K562 (cell line): ENCODE data around the gene SEPTIN8. TPM values are rescaled to one million over a fixed set of nuclear protein-coding genes. Genes with fewer than 3 reads are reported as not detected.
A peak's percentile ranks its signal among the peaks of the same experiment; 100 is the strongest.

Experiments used
- ATAC-seq: fragments of 200-7000 bp; cut with Tn5 transposase; 3 replicates; pipeline ENCODE4 v1.9.1; 2020; ENCODE audit warnings: moderate library complexity
- BruUV-seq: library from RNA; stranded (reverse); fragments of 400-500 nt; replicated peaks from 2 replicates; lab custom pipeline; 2021; lab: Mats Ljungman, UMichigan
- CTCF ChIA-PET: fragments of 300-600 bp; formaldehyde crosslinking; extraction: SDS; loops from one replicate; lab custom pipeline; 2021; ENCODE audit warnings: low intra/inter-chr PET ratio; lab: Yijun Ruan, JAX
- POLR2A ChIA-PET: fragments of 300-600, 350-650 bp; sonication (Branson Sonifier 250); formaldehyde crosslinking; extraction: SDS; loops from one replicate; lab custom pipeline; 2021; ENCODE audit warnings: antibody characterized with exemption, inconsistent platforms; lab: Yijun Ruan, JAX
- DNase-seq, 4 experiments: peaks; one replicate each; pipeline versions ENCODE4 v3.0.0 to v3.0.0-alpha.2; 2011 to 2018; ENCODE audit warnings: low spot score in 3 of 4, mixed read lengths in 3 of 4; ENCODE audit errors: extremely low read depth in 1 of 4
- FAIRE-seq: peaks from 2 replicates; lab custom pipeline; 2011; peaks lifted over from hg19 to GRCh38; lab: Jason Lieb, UNC
- H2AFZ ChIP-seq: 2 replicates; pipeline ENCODE4 v1.6.0; 2011; ENCODE audit warnings: low read depth, low read length, control low read depth, inconsistent platforms
- H3K27ac ChIP-seq: fragments of 200-600 bp; 3 replicates; pipeline ENCODE4 v1.8.0; 2011; ENCODE audit warnings: low read depth, mild to moderate bottlenecking, control low read depth, inconsistent platforms, low read length, moderate library complexity, mixed read lengths; ENCODE audit errors: extremely low read depth
- H3K27me3 ChIP-seq, 2 experiments: fragments of 300-600 bp in 1 of 2; 2 replicates in 1 of 2; 3 replicates in 1 of 2; pipeline versions ENCODE4 v1.6.0 to v1.8.0; 2011; ENCODE audit warnings: inconsistent platforms in 2 of 2, low read length in 2 of 2, mild to moderate bottlenecking in 1 of 2, mixed read lengths in 1 of 2, moderate library complexity in 1 of 2; ENCODE audit not compliant: control insufficient read depth in 2 of 2, insufficient read depth in 2 of 2
- H3K36me3 ChIP-seq: fragments of 300-600 bp; 3 replicates; pipeline ENCODE4 v1.8.0; 2011; ENCODE audit warnings: mild to moderate bottlenecking, low read length, inconsistent platforms; ENCODE audit not compliant: control insufficient read depth, insufficient read depth
- H3K4me1 ChIP-seq, 2 experiments: fragments of 200-600 bp in 1 of 2; replicated peaks in 1 of 2; 2 replicates in 1 of 2; 3 replicates in 1 of 2; pipeline versions ENCODE4 v1.5.1 to v1.8.0; 2011; ENCODE audit warnings: inconsistent platforms in 2 of 2, low read length in 2 of 2, mild to moderate bottlenecking in 1 of 2, mixed read lengths in 1 of 2, moderate library complexity in 1 of 2; ENCODE audit not compliant: control insufficient read depth in 2 of 2, insufficient read depth in 2 of 2
- H3K4me2 ChIP-seq: 2 replicates; pipeline ENCODE4 v1.6.1; 2011; ENCODE audit warnings: low read length, control low read depth, inconsistent platforms, mixed read lengths; ENCODE audit not compliant: insufficient read depth
- H3K4me3 ChIP-seq: fragments of 200-600 bp; sonication (generic), shearing (Covaris generic); 2 replicates; pipeline ENCODE4 v1.5.1; 2016; ENCODE audit warnings: control low read depth, inconsistent platforms
- H3K79me2 ChIP-seq: fragments of 200-600 bp; 3 replicates; pipeline ENCODE4 v1.8.0; 2011; ENCODE audit warnings: low read length, inconsistent platforms; ENCODE audit not compliant: control insufficient read depth, insufficient read depth
- H3K9ac ChIP-seq, 2 experiments: 2 replicates each; pipeline versions ENCODE4 v1.6.0 to v1.6.1; 2011; ENCODE audit warnings: low read depth in 2 of 2, low read length in 2 of 2, control low read depth in 1 of 2, inconsistent platforms in 1 of 2, mild to moderate bottlenecking in 1 of 2, mixed read lengths in 1 of 2; ENCODE audit not compliant: insufficient read depth in 1 of 2
- H3K9me1 ChIP-seq: one replicate; pipeline ENCODE4 v1.6.0; 2011; ENCODE audit warnings: inconsistent platforms, mild to moderate bottlenecking, low read length, moderate library complexity; ENCODE audit not compliant: control insufficient read depth, insufficient read depth
- H3K9me3 ChIP-seq: replicated peaks from 2 replicates; pipeline ENCODE4 v1.5.1; 2011; ENCODE audit warnings: low read depth, low read length, inconsistent platforms; ENCODE audit not compliant: control insufficient read depth, insufficient read depth
- H4K20me1 ChIP-seq: replicated peaks from 2 replicates; pipeline ENCODE4 v1.6.1; 2011; ENCODE audit warnings: low read length, inconsistent platforms, mixed read lengths; ENCODE audit not compliant: control insufficient read depth, insufficient read depth
- BCL6 ChIP-seq: fragments of 250-450 bp; sonication (Bioruptor Pico); IDR thresholded peaks from 2 replicates; pipeline ENCODE4 v1.4.0; 2020
- CCAR2 ChIP-seq: fragments of 200-400 bp; formaldehyde crosslinking; IDR thresholded peaks from 2 replicates; pipeline ENCODE4 v1.6.1; 2017; ENCODE audit warnings: mild to moderate bottlenecking, low read depth, low read length
- DNMT1 ChIP-seq: fragments of 450-650 bp; IDR thresholded peaks from 2 replicates; pipeline ENCODE4 v1.6.1; 2016; ENCODE audit warnings: antibody characterized with exemption, mild to moderate bottlenecking
- DPF2 ChIP-seq: fragments of 450-650 bp; IDR thresholded peaks from 2 replicates; pipeline ENCODE4 v1.6.1; 2016
- HOXB6 ChIP-seq: fragments of 250-450 bp; sonication (Bioruptor Pico); IDR thresholded peaks from 2 replicates; pipeline ENCODE4 v1.5.1; 2022; ENCODE audit warnings: mild to moderate bottlenecking, borderline replicate concordance
- MCM3 ChIP-seq: fragments of 450-650 bp; IDR thresholded peaks from 2 replicates; pipeline ENCODE4 v1.6.1; 2016
- RAD21 ChIP-seq, 2 experiments: fragments of 250-450 bp in 1 of 2; fragments of 450-650 bp in 1 of 2; sonication (Bioruptor Pico) in 1 of 2; formaldehyde crosslinking in 1 of 2; IDR thresholded peaks in 1 of 2; conservative IDR thresholded peaks in 1 of 2; 2 replicates each; pipeline versions ENCODE4 v1.4.0 to v1.8.0; 2020 to 2022; ENCODE audit warnings: mild to moderate bottlenecking in 2 of 2, moderate library complexity in 1 of 2
- REST ChIP-seq, 2 experiments: fragments of 450-650 bp; formaldehyde crosslinking in 1 of 2; IDR thresholded peaks; 2 replicates each; pipeline versions ENCODE4 v1.4.0 to v1.6.1; 2014 to 2020; ENCODE audit warnings: mild to moderate bottlenecking in 2 of 2, borderline replicate concordance in 1 of 2, low read depth in 1 of 2
- SMAD3 ChIP-seq: fragments of 450-650 bp; formaldehyde crosslinking; conservative IDR thresholded peaks from 2 replicates; pipeline ENCODE4 v1.4.0; 2020; ENCODE audit warnings: mild to moderate bottlenecking
- SMC3 ChIP-seq: conservative IDR thresholded peaks from 2 replicates; pipeline ENCODE4 v1.6.1; 2011; ENCODE audit warnings: low read depth, low read length, improper control_type of control experiment; ENCODE audit not compliant: insufficient read depth
- ZNF174 ChIP-seq: fragments of 250-450 bp; sonication (Bioruptor Pico); IDR thresholded peaks from 2 replicates; pipeline ENCODE4 v1.4.0; 2020; ENCODE audit warnings: mild to moderate bottlenecking
- ZNF444 ChIP-seq: fragments of 250-450 bp; sonication (Bioruptor Pico); IDR thresholded peaks from 2 replicates; pipeline ENCODE4 v1.4.0; 2020; ENCODE audit warnings: mild to moderate bottlenecking, moderate library complexity
- ZNF766 ChIP-seq: fragments of 200-800 bp; sonication (Bioruptor generic); conservative IDR thresholded peaks from 2 replicates; pipeline ENCODE4 v1.6.1; 2016; ENCODE audit warnings: missing genetic modification characterization, missing compliant biosample characterization
- WGBS: fragments of 100-300 bp; shearing (Covaris generic); methylation state at CpG from one replicate; pipeline ENCODE4 v1.1.6; 2016; ENCODE audit warnings: low coverage, mixed read lengths; ENCODE audit not compliant: insufficient coverage; ENCODE audit errors: missing lambda C conversion rate; 5-methylcytosine and 5-hydroxymethylcytosine counted together
- in situ Hi-C: fragments of 300-500 bp; cut with MboI; formaldehyde crosslinking; loops from 4 replicates; pipeline ENCODE4 v1.15.0; 2018; ENCODE audit warnings: inconsistent platforms, mixed read lengths
- intact Hi-C: fragments of 100-400 bp; cut with micrococcal nuclease; formaldehyde crosslinking; loops from 2 replicates; pipeline ENCODE4 v1.14.2; 2022
- polyA plus RNA-seq, 8 experiments: library from polyadenylated mRNA; depleted of rRNA in 4 of 8; stranded (reverse) in 5 of 8; unstranded in 3 of 8; fragments of >200 nt; fragmentation: Nextera tagmentation in 2 of 8; fragmentation: Illumina TruSeq in 1 of 8; extraction: Ambion mirVana in 2 of 8; extraction: Trizol in 1 of 8; gene quantifications; 2 replicates each; pipeline versions ENCODE4 v1.2.1 to v1.2.3, GENCODE V29; 2011 to 2014; ENCODE audit warnings: inconsistent platforms in 1 of 8, missing spikeins in 1 of 8
- total RNA-seq, 7 experiments: library from RNA; depleted of rRNA in 6 of 7; stranded (reverse); fragments of >200 nt in 6 of 7; fragmentation: Illumina TruSeq in 2 of 7; extraction: Trizol in 2 of 7; gene quantifications; 2 replicates each; pipeline versions ENCODE4 v1.2.1 to v1.2.3, GENCODE V29; 2011 to 2021; ENCODE audit warnings: low replicate concordance in 1 of 7

SEPTIN8 gene
- total and polyA plus RNA-seq, 9 of the 15 experiments (the other 6 are each of a cell fraction or from before 2014, with no cell fraction given) = 19.3 to 142 (median 101) TPM

GRCh38 chr5:132753135-132753987 is 23.7 kb downstream of the SEPTIN8 start:
- no peaks in the 10 kb centered on the region; a peak in 1 of 5 replicates for H3K4me1 ChIP-seq
- POLR2A ChIA-PET = interaction anchor here (1.5 to 2.6 kb wide), 3 partner anchors 10 to 17 kb away, joined by 4 to 9 read pairs (median 5); no protein-coding TSS in a partner anchor
- no peak for TF ChIP-seq HOXB6 (CRISPR knock-in tag)
- no peak for TF ChIP-seq ZNF444 (CRISPR knock-in tag)
- TF ChIP-seq MCM3 = no peak
- TF ChIP-seq ZNF174 (CRISPR knock-in tag) = no peak
- TF ChIP-seq SMAD3 (CRISPR knock-in tag) = no peak
- TF ChIP-seq DPF2 = no peak
- 0 out of 2 replicates have a peak, but pooled peaks have one; percentile 17 for TF ChIP-seq REST (IDR thresholded peaks at IDR 0.05; ENCODE audit: borderline replicate concordance)
- no peak for TF ChIP-seq REST (CRISPR knock-in tag; IDR thresholded peaks at IDR 0.05; ENCODE audit: low read depth)
- no peak for TF ChIP-seq ZNF766 (CRISPR knock-in tag)
- 0 out of 2 replicates have a peak, but pooled peaks have one; percentile 5 for TF ChIP-seq SMC3
- peak in 1 of 2 experiments; percentile 28; a peak in 1 of 4 replicates for TF ChIP-seq RAD21 (CRISPR knock-in tag; conservative IDR thresholded peaks at IDR 0.05 in 1 of 2, IDR thresholded peaks at IDR 0.05 in 1 of 2)
- no peak for TF ChIP-seq DNMT1
- no peak for TF ChIP-seq BCL6 (CRISPR knock-in tag)
- no peak for TF ChIP-seq CCAR2

More at GRCh38 chr5:132753135-132753987, 23.7 kb downstream of the SEPTIN8 start:
- no peaks in the 10 kb centered on the region for H3K27me3 ChIP-seq
- H3K9ac ChIP-seq = peak overlapping the region in 1 of 2 experiments; percentile 43; a peak in 1 of 4 replicates
- peaks cover 20% of the 10 kb centered on the region for H3K36me3 ChIP-seq
- DNase-seq (no peak), ATAC-seq (peak; percentile 71), FAIRE-seq (no peak)
- H4K20me1 ChIP-seq = no peaks in the 10 kb centered on the region; the same call in 1 of the 2 replicates
- H3K27ac ChIP-seq = no peak overlapping the region
- no peak overlapping the region for H2AFZ ChIP-seq
- WGBS = 63% methylated on average over 2 of the region's 2 CpGs
- no peak overlapping the region for H3K4me2 ChIP-seq
- no peaks in the 10 kb centered on the region for H3K79me2 ChIP-seq
- H3K9me3 ChIP-seq = no peaks in the 10 kb centered on the region
- in situ Hi-C loops = no loop called here
- H3K4me3 ChIP-seq = no peak overlapping the region
- no TSS peak for BruUV-seq
- CTCF ChIA-PET = interaction anchor here (2.8 kb wide), 1 partner anchor 67 kb away, joined by 19 read pairs; no protein-coding TSS in a partner anchor
- H3K9me1 ChIP-seq = no peaks in the 10 kb centered on the region
- intact Hi-C loops = loop anchor here (5.0 kb wide), 1 partner anchor 129 kb away; no protein-coding TSS in a partner anchor
